Measurements from ENCODE around the gene EXOSC9. TPM values are rescaled to one million over a fixed set of nuclear protein-coding genes. Genes with fewer than 3 reads are reported as not detected.

EXOSC9 gene
- total and polyA plus RNA-seq, 4 donors = 5.3 to 20.0 (median 10.0) TPM

DNA sequence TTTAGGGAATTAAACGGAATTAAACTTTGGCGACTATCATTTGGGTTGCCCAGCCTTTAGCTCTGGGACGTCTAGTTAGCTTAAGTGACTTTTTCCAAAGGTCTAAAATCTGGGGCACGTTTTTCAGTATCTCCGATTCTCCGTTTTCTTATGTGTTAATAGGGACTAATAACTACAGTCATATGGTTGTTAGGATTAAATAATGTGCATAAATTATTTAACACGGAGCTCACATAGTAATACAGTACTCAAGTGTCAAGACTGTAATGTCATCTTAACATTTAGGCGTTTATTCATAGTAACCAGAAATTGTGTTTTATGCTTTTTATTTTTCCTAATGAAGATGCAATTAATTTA, 23.0 kb downstream of the EXOSC9 start:
- Histone ChIP-seq H3K27me3 (ENCODE audit: control insufficient read depth in 4 of 4, insufficient read depth in 4 of 4, low read length in 3 of 4) (no peaks in the 10 kb centered on the region), H3K4me1 (ENCODE audit: control insufficient read depth in 4 of 4, insufficient read depth in 4 of 4, low read length in 3 of 4) (peaks cover 4 to 10% (median 10%) of the 10 kb centered on the region in 4 donors), H3K36me3 (ENCODE audit: control insufficient read depth in 4 of 4, insufficient read depth in 3 of 4, low read depth in 1 of 4, low read length in 3 of 4) (no peaks in the 10 kb centered on the region), H3K9me3 (ENCODE audit: control insufficient read depth in 4 of 4, low read length in 3 of 4) (no peaks in the 10 kb centered on the region), H3K27ac (ENCODE audit: low read depth in 1 of 2, low read length in 2 of 2) (peak overlapping the region; percentile 10 to 51), H3K4me3 (ENCODE audit: low read depth in 1 of 3, low read length in 3 of 3) (peak overlapping the region; percentile 59 to 79 (median 67)), H3K9ac (ENCODE audit: low read depth in 1 of 2, low read length in 2 of 2) (peak overlapping the region; percentile 5 to 97)
- DNase-seq (ENCODE audit: low spot score) = no peak
- 8% methylated on average over 8 of the region's 8 CpGs for WGBS
- TF ChIP-seq SP1 (IDR thresholded peaks at IDR 0.05) = no peak
- peak in 1 of 2 donors; percentile 44 for TF ChIP-seq JUND (IDR thresholded peaks at IDR 0.05)
- TF ChIP-seq FOXA2 (IDR thresholded peaks at IDR 0.05) = no peak

DNA sequence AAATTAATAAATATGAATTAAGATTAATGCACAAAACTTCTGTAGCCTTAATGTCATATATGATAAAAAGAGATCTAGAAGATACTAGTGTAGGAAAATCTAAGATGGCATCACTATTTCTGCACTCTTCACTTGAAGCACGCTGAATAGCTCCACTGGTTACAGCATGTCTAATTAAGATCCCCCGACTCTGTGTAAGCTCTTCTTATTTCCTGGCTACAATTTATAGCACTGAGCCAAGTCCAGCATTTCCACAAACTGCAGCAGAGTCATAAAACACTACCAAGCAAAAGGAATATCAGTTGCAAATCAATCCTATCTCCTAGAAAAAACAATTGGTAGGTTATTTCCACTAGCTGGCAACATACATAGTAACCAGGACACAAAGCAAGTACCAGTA, 23.8 kb downstream of the EXOSC9 start:
- no peak for DNase-seq (ENCODE audit: low spot score)
- Histone ChIP-seq H3K4me1 (ENCODE audit: control insufficient read depth in 4 of 4, insufficient read depth in 4 of 4, low read length in 3 of 4) (peaks cover 4 to 10% (median 10%) of the 10 kb centered on the region in 4 donors), H3K9me3 (ENCODE audit: control insufficient read depth in 4 of 4, low read length in 3 of 4) (no peaks in the 10 kb centered on the region), H3K9ac (ENCODE audit: low read depth in 1 of 2, low read length in 2 of 2) (no peak overlapping the region), H3K27ac (ENCODE audit: low read depth in 1 of 2, low read length in 2 of 2) (no peak overlapping the region), H3K4me3 (ENCODE audit: low read depth in 1 of 3, low read length in 3 of 3) (no peak overlapping the region), H3K36me3 (ENCODE audit: control insufficient read depth in 4 of 4, insufficient read depth in 3 of 4, low read depth in 1 of 4, low read length in 3 of 4) (no peaks in the 10 kb centered on the region), H3K27me3 (ENCODE audit: control insufficient read depth in 4 of 4, insufficient read depth in 4 of 4, low read length in 3 of 4) (no peaks in the 10 kb centered on the region)
- TF ChIP-seq YY1 (IDR thresholded peaks at IDR 0.05) = no peak
- TF ChIP-seq EGR1 (IDR thresholded peaks at IDR 0.05; ENCODE audit: low read depth in 2 of 2) = no peak
- no peak for TF ChIP-seq GABPA (IDR thresholded peaks at IDR 0.05 in 1 of 2, conservative IDR thresholded peaks at IDR 0.05 in 1 of 2)
- no peak for TF ChIP-seq FOXA1 (IDR thresholded peaks at IDR 0.05)
- TF ChIP-seq, protein P1, sequence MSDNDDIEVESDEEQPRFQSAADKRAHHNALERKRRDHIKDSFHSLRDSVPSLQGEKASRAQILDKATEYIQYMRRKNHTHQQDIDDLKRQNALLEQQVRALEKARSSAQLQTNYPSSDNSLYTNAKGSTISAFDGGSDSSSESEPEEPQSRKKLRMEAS (IDR thresholded peaks at IDR 0.05) = no peak
- TF ChIP-seq, protein P2, sequence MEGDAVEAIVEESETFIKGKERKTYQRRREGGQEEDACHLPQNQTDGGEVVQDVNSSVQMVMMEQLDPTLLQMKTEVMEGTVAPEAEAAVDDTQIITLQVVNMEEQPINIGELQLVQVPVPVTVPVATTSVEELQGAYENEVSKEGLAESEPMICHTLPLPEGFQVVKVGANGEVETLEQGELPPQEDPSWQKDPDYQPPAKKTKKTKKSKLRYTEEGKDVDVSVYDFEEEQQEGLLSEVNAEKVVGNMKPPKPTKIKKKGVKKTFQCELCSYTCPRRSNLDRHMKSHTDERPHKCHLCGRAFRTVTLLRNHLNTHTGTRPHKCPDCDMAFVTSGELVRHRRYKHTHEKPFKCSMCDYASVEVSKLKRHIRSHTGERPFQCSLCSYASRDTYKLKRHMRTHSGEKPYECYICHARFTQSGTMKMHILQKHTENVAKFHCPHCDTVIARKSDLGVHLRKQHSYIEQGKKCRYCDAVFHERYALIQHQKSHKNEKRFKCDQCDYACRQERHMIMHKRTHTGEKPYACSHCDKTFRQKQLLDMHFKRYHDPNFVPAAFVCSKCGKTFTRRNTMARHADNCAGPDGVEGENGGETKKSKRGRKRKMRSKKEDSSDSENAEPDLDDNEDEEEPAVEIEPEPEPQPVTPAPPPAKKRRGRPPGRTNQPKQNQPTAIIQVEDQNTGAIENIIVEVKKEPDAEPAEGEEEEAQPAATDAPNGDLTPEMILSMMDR (IDR thresholded peaks at IDR 0.05; ENCODE audit: low read depth, low read length, missing input control) = no peak
- WGBS = 65% methylated on average over 2 of the region's 2 CpGs

DNA sequence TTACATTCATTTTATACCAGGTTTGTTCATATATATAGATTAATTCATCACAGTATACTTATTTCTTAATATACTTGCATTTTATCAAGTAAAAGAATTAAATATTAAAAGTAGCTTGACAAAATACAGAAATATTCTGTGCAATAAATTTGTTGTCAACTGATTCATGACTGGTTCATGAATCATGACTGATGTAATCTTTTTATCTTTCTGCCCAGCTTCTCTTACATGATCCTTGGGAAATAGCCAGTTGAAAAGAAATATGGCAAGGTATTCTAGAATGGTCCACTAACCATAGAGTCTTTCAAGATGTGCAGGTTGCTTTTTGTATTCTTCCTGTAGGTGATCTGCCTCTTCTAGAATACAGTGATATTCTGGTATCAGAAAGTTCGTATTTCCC, 26.7 kb downstream of the EXOSC9 start:
- Histone ChIP-seq H3K4me3 (ENCODE audit: low read depth in 1 of 3, low read length in 3 of 3) (no peak overlapping the region), H3K36me3 (ENCODE audit: control insufficient read depth in 4 of 4, insufficient read depth in 3 of 4, low read depth in 1 of 4, low read length in 3 of 4) (no peaks in the 10 kb centered on the region), H3K9me3 (ENCODE audit: control insufficient read depth in 4 of 4, low read length in 3 of 4) (no peaks in the 10 kb centered on the region), H3K27me3 (ENCODE audit: control insufficient read depth in 4 of 4, insufficient read depth in 4 of 4, low read length in 3 of 4) (no peaks in the 10 kb centered on the region), H3K4me1 (ENCODE audit: control insufficient read depth in 4 of 4, insufficient read depth in 4 of 4, low read length in 3 of 4) (peaks cover 4 to 9% (median 8%) of the 10 kb centered on the region in 4 donors), H3K9ac (ENCODE audit: low read depth in 1 of 2, low read length in 2 of 2) (no peak overlapping the region), H3K27ac (ENCODE audit: low read depth in 1 of 2, low read length in 2 of 2) (no peak overlapping the region)
- TF ChIP-seq, protein P3, sequence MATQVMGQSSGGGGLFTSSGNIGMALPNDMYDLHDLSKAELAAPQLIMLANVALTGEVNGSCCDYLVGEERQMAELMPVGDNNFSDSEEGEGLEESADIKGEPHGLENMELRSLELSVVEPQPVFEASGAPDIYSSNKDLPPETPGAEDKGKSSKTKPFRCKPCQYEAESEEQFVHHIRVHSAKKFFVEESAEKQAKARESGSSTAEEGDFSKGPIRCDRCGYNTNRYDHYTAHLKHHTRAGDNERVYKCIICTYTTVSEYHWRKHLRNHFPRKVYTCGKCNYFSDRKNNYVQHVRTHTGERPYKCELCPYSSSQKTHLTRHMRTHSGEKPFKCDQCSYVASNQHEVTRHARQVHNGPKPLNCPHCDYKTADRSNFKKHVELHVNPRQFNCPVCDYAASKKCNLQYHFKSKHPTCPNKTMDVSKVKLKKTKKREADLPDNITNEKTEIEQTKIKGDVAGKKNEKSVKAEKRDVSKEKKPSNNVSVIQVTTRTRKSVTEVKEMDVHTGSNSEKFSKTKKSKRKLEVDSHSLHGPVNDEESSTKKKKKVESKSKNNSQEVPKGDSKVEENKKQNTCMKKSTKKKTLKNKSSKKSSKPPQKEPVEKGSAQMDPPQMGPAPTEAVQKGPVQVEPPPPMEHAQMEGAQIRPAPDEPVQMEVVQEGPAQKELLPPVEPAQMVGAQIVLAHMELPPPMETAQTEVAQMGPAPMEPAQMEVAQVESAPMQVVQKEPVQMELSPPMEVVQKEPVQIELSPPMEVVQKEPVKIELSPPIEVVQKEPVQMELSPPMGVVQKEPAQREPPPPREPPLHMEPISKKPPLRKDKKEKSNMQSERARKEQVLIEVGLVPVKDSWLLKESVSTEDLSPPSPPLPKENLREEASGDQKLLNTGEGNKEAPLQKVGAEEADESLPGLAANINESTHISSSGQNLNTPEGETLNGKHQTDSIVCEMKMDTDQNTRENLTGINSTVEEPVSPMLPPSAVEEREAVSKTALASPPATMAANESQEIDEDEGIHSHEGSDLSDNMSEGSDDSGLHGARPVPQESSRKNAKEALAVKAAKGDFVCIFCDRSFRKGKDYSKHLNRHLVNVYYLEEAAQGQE (IDR thresholded peaks at IDR 0.05) = no peak
- no peak for TF ChIP-seq JUND (IDR thresholded peaks at IDR 0.05)
- TF ChIP-seq RXRA (IDR thresholded peaks at IDR 0.05) = no peak
- TF ChIP-seq TAF1 (conservative IDR thresholded peaks at IDR 0.05) = no peak
- TF ChIP-seq RAD21 (IDR thresholded peaks at IDR 0.05) = no peak
- no peak for TF ChIP-seq YY1 (IDR thresholded peaks at IDR 0.05)
- TF ChIP-seq, protein P4, sequence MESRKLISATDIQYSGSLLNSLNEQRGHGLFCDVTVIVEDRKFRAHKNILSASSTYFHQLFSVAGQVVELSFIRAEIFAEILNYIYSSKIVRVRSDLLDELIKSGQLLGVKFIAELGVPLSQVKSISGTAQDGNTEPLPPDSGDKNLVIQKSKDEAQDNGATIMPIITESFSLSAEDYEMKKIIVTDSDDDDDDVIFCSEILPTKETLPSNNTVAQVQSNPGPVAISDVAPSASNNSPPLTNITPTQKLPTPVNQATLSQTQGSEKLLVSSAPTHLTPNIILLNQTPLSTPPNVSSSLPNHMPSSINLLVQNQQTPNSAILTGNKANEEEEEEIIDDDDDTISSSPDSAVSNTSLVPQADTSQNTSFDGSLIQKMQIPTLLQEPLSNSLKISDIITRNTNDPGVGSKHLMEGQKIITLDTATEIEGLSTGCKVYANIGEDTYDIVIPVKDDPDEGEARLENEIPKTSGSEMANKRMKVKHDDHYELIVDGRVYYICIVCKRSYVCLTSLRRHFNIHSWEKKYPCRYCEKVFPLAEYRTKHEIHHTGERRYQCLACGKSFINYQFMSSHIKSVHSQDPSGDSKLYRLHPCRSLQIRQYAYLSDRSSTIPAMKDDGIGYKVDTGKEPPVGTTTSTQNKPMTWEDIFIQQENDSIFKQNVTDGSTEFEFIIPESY (IDR thresholded peaks at IDR 0.05) = no peak
- TF ChIP-seq HNF4G (IDR thresholded peaks at IDR 0.05) = no peak
- no peak for TF ChIP-seq FOXA1 (IDR thresholded peaks at IDR 0.05)
- no peak for TF ChIP-seq HNF4A (conservative IDR thresholded peaks at IDR 0.05)
- TF ChIP-seq, protein P5, sequence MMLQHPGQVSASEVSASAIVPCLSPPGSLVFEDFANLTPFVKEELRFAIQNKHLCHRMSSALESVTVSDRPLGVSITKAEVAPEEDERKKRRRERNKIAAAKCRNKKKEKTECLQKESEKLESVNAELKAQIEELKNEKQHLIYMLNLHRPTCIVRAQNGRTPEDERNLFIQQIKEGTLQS (IDR thresholded peaks at IDR 0.05) = no peak
- DNase-seq (ENCODE audit: low spot score) = no peak
- 99% methylated on average over 1 of the region's 1 CpG for WGBS
